Activated T-cell treated with anti-CD3 and anti-CD28 coated beads, Interleukin-2, amount 50 U/mL, for 4 hours (primary cell): ENCODE data around the gene GPX7. TPM values are rescaled to one million over a fixed set of nuclear protein-coding genes. Genes with fewer than 3 reads are reported as not detected.

ENCODE experiments used
- ATAC-seq, 2 donors: fragments of 200-7000 bp; cut with Tn5 transposase; one replicate each; pipeline ENCODE4 v1.10.0; 2021
- DNase-seq: peaks from one replicate; pipeline ENCODE4 v3.0.0-alpha.2; 2020
- H3K27me3 Mint-ChIP-seq: one replicate; pipeline ENCODE4 v1.8.0; 2021; ENCODE audit warnings: low read depth, mixed read lengths
- H3K36me3 Mint-ChIP-seq: one replicate; pipeline ENCODE4 v1.8.0; 2022; ENCODE audit warnings: mixed read lengths; ENCODE audit not compliant: insufficient read depth
- H3K4me1 Mint-ChIP-seq: one replicate; pipeline ENCODE4 v1.8.0; 2021; ENCODE audit warnings: low read depth, mixed read lengths
- H3K4me3 Mint-ChIP-seq: one replicate; pipeline ENCODE4 v1.8.0; 2021; ENCODE audit warnings: mild to moderate bottlenecking, moderate library complexity, mixed read lengths
- H3K9me3 Mint-ChIP-seq: one replicate; pipeline ENCODE4 v1.8.0; 2021; ENCODE audit warnings: mixed read lengths
- total RNA-seq, 3 donors: library from RNA; stranded (reverse); gene quantifications; one replicate each; pipeline ENCODE4 v1.2.1, GENCODE V29; 2021

Gene GPX7
- total RNA-seq, 3 donors from 2014 or later: 18.6 to 20.0 (median 19.1) TPM

DNA sequence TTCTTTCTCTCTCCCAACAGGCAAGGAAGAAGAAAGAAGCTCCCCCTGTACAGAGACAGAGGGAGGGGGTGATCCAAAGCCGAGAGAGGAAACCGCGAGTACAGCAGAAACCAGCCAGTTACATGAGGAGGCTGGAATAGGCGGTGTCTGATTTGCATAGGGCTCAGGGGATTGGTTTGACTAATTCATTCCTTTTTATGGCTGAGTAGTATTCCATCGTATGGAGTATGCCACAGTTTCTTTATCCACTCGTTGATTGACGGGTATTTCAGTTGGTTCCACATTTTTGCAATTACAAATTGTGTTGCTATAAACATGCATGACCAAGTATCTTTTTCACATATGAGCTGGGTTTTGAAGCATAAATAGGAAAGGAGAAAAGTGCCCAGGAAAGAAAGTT, 3.4 kb upstream of the GPX7 start:
- no peaks in the 10 kb centered on the region for H3K27me3 Mint-ChIP-seq
- ATAC-seq (no peak), DNase-seq (no peak)
- H3K36me3 Mint-ChIP-seq: no peaks in the 10 kb centered on the region
- no peak overlapping the region for H3K4me3 Mint-ChIP-seq
- H3K4me1 Mint-ChIP-seq: peaks cover 21% of the 10 kb centered on the region
- H3K9me3 Mint-ChIP-seq: no peaks in the 10 kb centered on the region

DNA sequence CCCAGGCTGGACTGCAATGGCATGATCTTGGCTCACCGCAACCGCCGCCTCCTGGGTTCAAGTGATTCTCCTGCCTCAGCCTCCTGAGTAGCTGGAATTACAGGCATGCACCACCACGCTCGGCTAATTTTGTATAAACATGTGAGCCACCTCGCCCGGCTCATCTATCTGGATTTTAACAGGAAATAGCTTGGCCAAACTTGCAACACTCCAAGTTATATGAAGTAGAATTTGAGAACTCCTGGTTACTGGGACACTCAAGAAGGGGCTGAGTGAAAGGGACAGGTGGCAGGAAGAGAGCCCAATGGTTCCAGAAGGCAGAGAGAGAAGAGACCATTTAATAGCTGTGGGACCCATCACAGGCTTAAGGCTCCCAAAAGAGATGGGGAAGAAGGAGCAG, 2.9 kb upstream of the GPX7 start:
- Mint-ChIP-seq H3K9me3 (no peaks in the 10 kb centered on the region), H3K4me3 (no peak overlapping the region), H3K27me3 (no peaks in the 10 kb centered on the region), H3K4me1 (peaks cover 26% of the 10 kb centered on the region), H3K36me3 (peaks cover under 1% of the 10 kb centered on the region)
- DNase-seq (no peak), ATAC-seq (no peak)

DNA sequence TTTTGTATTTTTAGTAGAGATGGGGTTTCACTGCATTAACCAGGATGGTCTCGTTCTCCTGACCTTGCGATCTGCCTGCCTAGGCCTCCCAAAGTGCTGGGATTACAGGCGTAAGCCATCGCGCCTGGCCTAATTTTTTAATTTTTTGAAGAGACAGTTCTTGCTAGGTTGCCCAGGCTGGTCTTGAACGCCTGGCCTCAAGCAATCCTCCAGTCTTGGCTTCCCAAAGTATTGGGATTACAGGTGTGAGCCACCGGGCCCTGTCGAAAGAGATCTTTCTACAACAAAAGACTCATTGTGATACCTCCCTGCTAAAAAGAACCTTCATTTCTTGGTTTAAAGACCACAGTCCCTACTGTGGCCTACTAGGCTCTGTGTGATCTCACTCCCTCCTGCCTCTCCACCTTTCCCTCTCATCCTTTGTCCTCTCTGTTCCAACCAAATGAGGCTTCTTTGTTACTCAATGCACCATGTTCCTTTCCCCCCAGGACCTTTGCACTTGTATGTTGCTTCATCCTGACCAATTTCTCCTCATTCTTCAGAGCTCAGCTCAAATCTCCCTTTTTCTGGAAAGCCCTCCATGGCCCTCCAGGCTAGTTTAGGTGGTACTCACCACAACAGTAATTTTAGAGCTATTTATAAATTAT, 1.5 kb upstream of the GPX7 start:
- Mint-ChIP-seq H3K9me3 (no peaks in the 10 kb centered on the region), H3K4me1 (peaks cover 39% of the 10 kb centered on the region), H3K4me3 (no peak overlapping the region), H3K27me3 (no peaks in the 10 kb centered on the region), H3K36me3 (peaks cover 3% of the 10 kb centered on the region)
- DNase-seq (no peak), ATAC-seq (no peak)

DNA sequence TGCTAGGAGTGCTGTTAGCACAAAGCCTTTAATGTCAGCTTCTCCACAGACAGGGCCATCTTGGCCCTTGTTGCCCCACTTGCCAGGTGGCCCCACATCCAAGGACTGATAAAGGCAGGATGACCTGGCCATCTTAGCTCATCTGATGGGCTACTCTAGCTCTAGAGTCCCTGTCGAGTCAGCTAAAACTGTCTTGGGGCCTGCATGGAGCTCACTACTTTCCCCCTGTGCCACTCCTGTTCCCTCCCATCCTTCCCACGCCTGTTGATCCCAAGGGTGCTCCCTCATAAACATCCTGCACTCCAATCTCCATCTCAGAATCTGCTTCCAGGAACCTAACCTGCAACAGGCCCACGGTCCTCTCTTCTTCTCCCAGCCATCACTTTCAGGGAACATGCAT, 652 bp upstream of the GPX7 start:
- no peaks in the 10 kb centered on the region for H3K27me3 Mint-ChIP-seq
- peak overlapping the region; percentile 80 for H3K4me3 Mint-ChIP-seq
- H3K36me3 Mint-ChIP-seq: peaks cover 8% of the 10 kb centered on the region
- peaks cover 44% of the 10 kb centered on the region for H3K4me1 Mint-ChIP-seq
- H3K9me3 Mint-ChIP-seq: no peaks in the 10 kb centered on the region
- ATAC-seq (no peak), DNase-seq (no peak)

DNA sequence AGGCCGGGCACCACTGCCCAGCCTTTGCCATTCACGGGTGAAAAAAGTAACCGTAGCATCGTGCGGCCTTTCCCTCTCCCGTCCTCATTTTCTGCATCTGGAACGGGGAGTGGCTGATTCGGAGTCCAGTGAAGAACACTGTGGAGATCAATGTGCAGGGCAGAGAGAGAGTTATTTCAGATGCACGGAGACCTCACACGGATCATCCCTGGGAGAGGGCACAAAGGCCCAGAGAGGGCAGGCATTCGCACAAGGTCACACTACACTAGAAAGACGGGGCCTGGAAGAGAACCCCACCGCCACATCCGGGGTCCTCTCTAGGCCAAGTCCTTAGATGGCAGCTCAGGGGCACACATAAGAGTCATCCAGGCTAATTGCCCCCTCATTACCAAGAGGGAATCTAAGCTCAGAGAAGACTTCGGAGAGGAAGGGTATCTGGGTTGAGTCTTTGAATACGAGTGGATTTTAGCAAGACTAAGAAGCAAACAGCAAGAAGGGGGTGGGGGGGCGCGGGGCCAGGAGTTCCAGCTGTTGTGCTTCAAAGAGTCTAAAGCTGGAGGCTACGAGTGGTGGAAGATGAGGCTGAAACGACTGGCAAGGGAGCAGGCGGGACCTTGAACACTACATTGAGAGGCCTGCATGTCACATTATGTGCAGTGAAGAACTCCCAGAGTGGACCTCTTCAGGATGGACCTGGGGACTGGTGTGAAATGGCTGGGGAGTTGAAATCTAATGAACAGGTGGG, 857 bp downstream of the GPX7 start:
- DNase-seq (peak; percentile 6), ATAC-seq (peak; percentile 27 to 29)
- no peaks in the 10 kb centered on the region for H3K27me3 Mint-ChIP-seq
- peak overlapping the region; percentile 87 for H3K4me3 Mint-ChIP-seq
- no peaks in the 10 kb centered on the region for H3K9me3 Mint-ChIP-seq
- peaks cover 21% of the 10 kb centered on the region for H3K36me3 Mint-ChIP-seq
- H3K4me1 Mint-ChIP-seq: peaks cover 44% of the 10 kb centered on the region

DNA sequence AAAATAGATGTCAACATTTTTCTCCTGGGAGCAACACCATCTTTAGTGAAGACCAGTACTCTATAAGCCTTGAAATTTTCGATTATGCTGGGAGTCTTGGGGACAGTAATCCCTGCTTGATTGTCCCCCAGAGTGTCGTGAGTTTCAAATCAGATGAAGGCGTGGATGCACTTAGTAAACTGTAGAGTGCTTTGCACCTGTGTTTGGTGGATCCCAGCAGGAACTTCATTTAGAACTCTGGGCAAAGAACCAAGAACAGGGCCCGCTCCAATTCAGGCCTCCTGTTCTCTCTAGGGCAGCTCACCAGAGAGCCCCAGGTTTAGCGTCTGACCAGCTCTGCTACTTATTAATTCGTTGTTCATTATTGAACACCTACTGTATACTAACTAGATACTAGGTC, 1.5 kb downstream of the GPX7 start:
- no peaks in the 10 kb centered on the region for H3K27me3 Mint-ChIP-seq
- no peak for ATAC-seq
- H3K36me3 Mint-ChIP-seq: peaks cover 24% of the 10 kb centered on the region
- H3K9me3 Mint-ChIP-seq: no peaks in the 10 kb centered on the region
- no peak for DNase-seq
- peaks cover 44% of the 10 kb centered on the region for H3K4me1 Mint-ChIP-seq
- H3K4me3 Mint-ChIP-seq: peak overlapping the region; percentile 87

DNA sequence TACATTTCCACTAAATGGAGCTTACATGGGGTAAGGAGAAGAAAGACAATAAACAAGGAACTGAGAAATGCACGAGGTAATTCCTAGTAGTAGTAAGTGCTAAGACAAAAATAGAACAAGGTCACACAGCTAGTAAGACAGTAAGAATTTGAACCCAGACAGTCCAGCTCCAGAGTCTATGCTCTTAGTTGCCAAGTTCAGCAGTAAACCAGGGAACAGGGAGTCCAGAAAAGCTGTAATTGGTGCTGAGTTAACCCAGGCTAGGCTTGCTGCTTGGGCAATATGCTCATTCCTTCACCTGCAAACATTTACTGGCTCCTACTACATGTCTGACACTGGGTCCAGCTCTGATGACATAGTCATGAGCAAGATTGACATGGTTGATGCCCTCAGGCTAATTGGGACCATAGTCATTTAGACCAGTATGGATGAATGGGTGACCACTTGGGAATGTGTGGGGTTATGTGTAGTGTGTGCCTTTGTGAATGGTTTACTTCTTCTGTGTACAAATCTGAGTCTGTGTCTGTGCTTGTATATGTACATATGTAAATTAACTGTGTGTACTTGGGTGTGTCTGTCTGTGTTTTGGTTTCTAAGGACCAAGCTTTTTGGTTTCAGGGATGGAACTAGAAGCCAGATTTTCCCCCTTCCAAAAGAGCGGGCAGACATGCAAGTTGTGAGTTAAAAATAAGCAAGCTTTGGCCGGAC, 2.0 kb downstream of the GPX7 start:
- Mint-ChIP-seq H3K36me3 (peaks cover 27% of the 10 kb centered on the region), H3K4me3 (peak overlapping the region; percentile 87), H3K9me3 (no peaks in the 10 kb centered on the region), H3K27me3 (no peaks in the 10 kb centered on the region), H3K4me1 (peaks cover 44% of the 10 kb centered on the region)
- no peak for DNase-seq
- no peak for ATAC-seq

DNA sequence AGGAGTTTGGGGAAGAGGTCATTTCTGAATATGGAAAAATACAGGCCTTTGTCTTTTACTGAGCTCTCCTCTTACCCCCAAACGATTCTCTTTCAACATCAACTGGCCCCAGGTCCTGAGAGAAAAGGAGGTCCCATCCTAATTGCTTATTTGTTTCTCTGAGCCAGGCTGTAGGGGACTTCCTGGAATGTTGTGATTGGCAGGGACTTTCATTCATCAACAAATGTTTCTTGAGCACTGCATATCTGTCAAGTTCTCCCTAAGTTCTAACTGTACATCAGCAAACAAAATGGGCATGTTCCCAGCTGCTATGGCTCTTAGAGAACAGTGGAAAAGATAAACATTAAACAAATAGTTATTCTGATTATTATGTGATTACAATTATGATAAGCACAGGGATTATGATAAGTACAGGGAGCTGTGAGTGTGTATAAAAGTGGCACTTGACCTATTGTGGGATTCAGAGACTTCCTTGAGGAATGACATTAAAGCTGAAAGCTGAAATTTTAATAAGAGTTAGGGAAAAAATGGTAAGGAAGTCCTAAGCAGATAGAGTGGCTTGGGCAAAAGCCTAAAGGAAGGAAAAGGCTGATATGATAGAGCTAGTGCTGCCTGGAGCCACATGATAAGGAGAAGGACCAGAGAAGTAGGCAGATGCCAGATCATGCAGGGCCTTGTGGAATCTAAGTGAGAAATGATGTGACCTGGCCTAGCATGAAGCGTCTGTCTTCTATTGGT, 11.6 kb downstream of the GPX7 start:
- H3K27me3 Mint-ChIP-seq: no peaks in the 10 kb centered on the region
- peaks cover 18% of the 10 kb centered on the region for H3K4me1 Mint-ChIP-seq
- no peak for DNase-seq
- no peaks in the 10 kb centered on the region for H3K9me3 Mint-ChIP-seq
- H3K36me3 Mint-ChIP-seq: peaks cover 5% of the 10 kb centered on the region
- ATAC-seq: no peak
- no peak overlapping the region for H3K4me3 Mint-ChIP-seq

DNA sequence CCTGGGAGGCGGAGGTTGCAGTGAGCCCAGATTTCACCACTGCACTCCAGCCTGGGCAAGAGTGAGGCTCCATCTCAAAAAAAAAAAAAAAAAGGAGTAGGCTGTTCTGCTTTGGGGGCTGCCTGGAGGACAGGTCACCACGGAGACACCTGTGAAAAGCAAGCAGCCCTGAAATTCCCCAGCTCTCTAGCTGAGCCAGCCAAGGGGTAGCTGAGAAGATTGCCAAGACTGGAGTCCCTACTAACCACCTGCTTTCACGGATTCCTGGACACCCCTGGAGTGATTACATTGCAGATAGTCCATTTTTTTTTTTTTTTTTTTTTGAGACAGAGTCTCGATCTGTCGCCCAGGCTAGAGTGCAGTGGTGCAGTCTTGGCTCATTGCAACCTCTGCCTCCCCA, 12.5 kb downstream of the GPX7 start:
- H3K4me3 Mint-ChIP-seq: no peak overlapping the region
- no peaks in the 10 kb centered on the region for H3K9me3 Mint-ChIP-seq
- no peak for ATAC-seq
- H3K36me3 Mint-ChIP-seq: peaks cover 2% of the 10 kb centered on the region
- H3K27me3 Mint-ChIP-seq: no peaks in the 10 kb centered on the region
- no peak for DNase-seq
- peaks cover 18% of the 10 kb centered on the region for H3K4me1 Mint-ChIP-seq

DNA sequence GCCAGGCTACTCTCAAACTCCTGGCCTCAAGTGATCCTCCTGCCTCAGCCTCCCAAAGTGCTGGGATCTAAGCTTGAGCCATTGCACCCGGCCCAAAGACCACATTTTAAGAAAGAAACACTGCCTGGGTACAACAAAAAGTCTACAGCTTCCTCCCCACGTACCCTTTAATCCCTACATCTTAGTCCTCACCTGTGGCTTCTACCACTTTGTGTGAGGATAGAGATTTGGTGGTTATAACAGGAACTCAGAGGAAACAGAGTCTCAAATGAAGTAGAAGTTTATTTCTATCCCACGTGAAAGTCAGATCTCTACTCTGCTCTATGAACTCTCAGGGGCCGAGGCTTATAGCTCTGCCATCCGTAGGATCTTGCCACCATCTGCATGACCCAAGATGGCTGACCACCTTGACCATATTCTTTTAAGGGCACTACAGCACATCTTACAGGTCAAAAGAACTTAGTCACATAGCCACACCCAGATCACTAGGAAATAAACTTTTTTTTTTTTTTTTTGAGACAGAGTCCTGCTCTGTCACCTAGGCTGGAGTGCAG, 13.4 kb downstream of the GPX7 start:
- Mint-ChIP-seq H3K4me3 (no peak overlapping the region), H3K9me3 (no peaks in the 10 kb centered on the region), H3K27me3 (no peaks in the 10 kb centered on the region), H3K36me3 (peaks cover 3% of the 10 kb centered on the region), H3K4me1 (peaks cover 18% of the 10 kb centered on the region)
- DNase-seq (no peak), ATAC-seq (no peak)

DNA sequence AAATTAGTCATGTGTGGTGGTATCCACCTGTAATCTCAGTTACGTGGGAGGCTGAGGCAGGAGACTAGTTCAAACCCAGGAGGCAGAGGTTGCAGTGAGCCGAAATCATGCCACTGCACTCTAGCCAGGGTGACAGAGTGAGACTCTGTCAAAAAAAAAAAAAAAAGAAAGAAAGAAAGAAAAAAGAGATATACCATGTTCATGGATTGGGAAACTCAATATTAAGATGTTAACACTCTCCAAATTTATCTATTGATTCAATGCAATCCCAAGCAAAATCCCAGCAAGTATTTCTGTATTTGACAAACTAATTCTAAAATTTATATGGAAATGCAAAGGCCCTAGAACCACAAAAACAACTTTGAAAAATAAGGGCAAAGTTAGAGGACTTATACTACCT, 19.8 kb downstream of the GPX7 start:
- peaks cover 6% of the 10 kb centered on the region for H3K4me1 Mint-ChIP-seq
- no peaks in the 10 kb centered on the region for H3K27me3 Mint-ChIP-seq
- DNase-seq (no peak), ATAC-seq (no peak)
- H3K36me3 Mint-ChIP-seq: peaks cover 4% of the 10 kb centered on the region
- no peak overlapping the region for H3K4me3 Mint-ChIP-seq
- H3K9me3 Mint-ChIP-seq: no peaks in the 10 kb centered on the region

DNA sequence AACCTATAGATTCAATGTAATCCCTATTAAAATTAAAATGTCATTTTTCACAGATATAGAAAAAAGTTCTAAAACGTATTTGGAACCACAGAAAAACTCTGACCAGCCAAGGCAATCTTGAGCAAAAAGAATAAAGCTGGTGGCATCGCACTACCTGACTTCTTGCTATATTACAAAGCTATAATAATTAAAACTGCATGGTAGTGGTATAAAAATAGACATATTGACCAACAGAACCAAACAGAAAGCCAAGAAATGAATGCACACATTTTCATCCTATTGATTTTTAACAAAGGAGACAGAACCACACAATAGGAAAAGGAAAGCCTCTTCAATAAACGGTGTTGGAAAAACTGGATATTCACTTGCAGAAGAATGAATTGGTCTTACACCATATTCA, 21.6 kb downstream of the GPX7 start:
- Mint-ChIP-seq H3K27me3 (no peaks in the 10 kb centered on the region), H3K4me3 (no peak overlapping the region), H3K9me3 (no peaks in the 10 kb centered on the region), H3K36me3 (peaks cover 4% of the 10 kb centered on the region), H3K4me1 (peaks cover 12% of the 10 kb centered on the region)
- ATAC-seq: no peak
- no peak for DNase-seq

DNA sequence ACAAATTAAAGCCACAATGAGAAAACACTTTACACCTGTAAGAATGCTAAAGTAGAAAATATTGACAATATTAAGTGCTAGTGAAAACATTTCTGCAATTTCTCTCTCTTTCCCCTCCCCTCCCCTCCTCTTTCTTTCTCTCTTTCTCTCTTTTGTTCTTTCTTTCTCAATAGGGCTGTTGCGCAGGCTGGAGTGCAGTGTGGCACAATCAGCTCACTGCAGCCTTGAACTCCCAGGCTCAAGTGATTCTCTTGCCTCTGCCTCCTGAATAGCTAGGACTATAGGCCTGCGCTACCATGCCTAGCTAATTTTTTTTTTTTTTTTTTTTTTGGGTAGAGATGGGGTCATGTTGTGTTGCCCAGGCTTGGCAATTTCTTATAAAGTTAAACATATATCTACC, 24.9 kb downstream of the GPX7 start:
- DNase-seq (no peak), ATAC-seq (no peak)
- H3K36me3 Mint-ChIP-seq: no peaks in the 10 kb centered on the region
- no peaks in the 10 kb centered on the region for H3K27me3 Mint-ChIP-seq
- no peaks in the 10 kb centered on the region for H3K9me3 Mint-ChIP-seq
- H3K4me1 Mint-ChIP-seq: peaks cover 25% of the 10 kb centered on the region
- no peak overlapping the region for H3K4me3 Mint-ChIP-seq
